H1 (cell line): ENCODE measurements around the gene BOK. TPM values are rescaled to one million over a fixed set of nuclear protein-coding genes. Genes with fewer than 3 reads are reported as not detected.

Experiments
- CTCF ChIA-PET: fragments of 300-600 bp; sonication (Branson Sonifier 250); formaldehyde crosslinking; loops from one replicate; lab custom pipeline; 2021; ENCODE audit not compliant: partially characterized antibody; lab: Charles Lee
- POLR2A ChIA-PET: fragments of 300-600 bp; sonication (Branson Sonifier 250); formaldehyde crosslinking; loops from one replicate; lab custom pipeline; 2021; ENCODE audit warnings: inconsistent platforms; ENCODE audit not compliant: partially characterized antibody; lab: Charles Lee
- DNase-seq, 2 experiments: peaks; one replicate each; pipeline versions ENCODE4 v3.0.0 to v3.0.0-alpha.2; 2010 to 2022; ENCODE audit warnings: low spot score in 2 of 2, low read depth in 1 of 2, mixed read lengths in 1 of 2
- FAIRE-seq: peaks from 2 replicates; lab custom pipeline; 2011; peaks lifted over from hg19 to GRCh38; lab: Jason Lieb, UNC
- H2AFZ ChIP-seq: 2 replicates; pipeline ENCODE4 v1.8.1; 2012; ENCODE audit warnings: low read length, inconsistent platforms
- H2AK5ac ChIP-seq: 2 replicates; pipeline ENCODE4 v1.6.1; 2013; ENCODE audit warnings: low read depth, low read length
- H2BK120ac ChIP-seq: replicated peaks from 2 replicates; pipeline ENCODE3; 2013; ENCODE audit warnings: low read depth, low read length, inconsistent platforms
- H2BK12ac ChIP-seq: 2 replicates; pipeline ENCODE4 v1.6.1; 2013; ENCODE audit warnings: low read depth, low read length
- H2BK15ac ChIP-seq: 2 replicates; pipeline ENCODE4 v1.6.1; 2013; ENCODE audit warnings: low read length
- H2BK20ac ChIP-seq: 2 replicates; pipeline ENCODE4 v1.6.1; 2013; ENCODE audit warnings: low read length
- H2BK5ac ChIP-seq: 2 replicates; pipeline ENCODE4 v1.6.1; 2013; ENCODE audit warnings: low read depth, low read length
- H3K14ac ChIP-seq: 2 replicates; pipeline ENCODE4 v1.6.1; 2013; ENCODE audit warnings: inconsistent platforms; ENCODE audit not compliant: insufficient read length
- H3K18ac ChIP-seq: 2 replicates; pipeline ENCODE4 v1.6.1; 2013; ENCODE audit warnings: low read length; ENCODE audit errors: extremely low read depth
- H3K23ac ChIP-seq: 2 replicates; pipeline ENCODE4 v1.6.1; 2013; ENCODE audit warnings: inconsistent platforms; ENCODE audit not compliant: insufficient read length
- H3K23me2 ChIP-seq: 2 replicates; pipeline ENCODE4 v1.6.1; 2013; ENCODE audit warnings: low read depth, low read length
- H3K27ac ChIP-seq: 2 replicates; pipeline ENCODE4 v1.6.1; 2011; ENCODE audit warnings: low read depth, low read length, inconsistent platforms
- H3K27me3 ChIP-seq, 4 experiments: replicated peaks in 1 of 4; 1 replicate in 1 of 4; 2 replicates in 3 of 4; pipeline versions ENCODE4 v1.6.1 to v1.8.1; 2011 to 2013; ENCODE audit warnings: low read length in 3 of 4, mild to moderate bottlenecking in 3 of 4, inconsistent platforms in 2 of 4, mixed read lengths in 2 of 4, moderate library complexity in 1 of 4; ENCODE audit not compliant: control insufficient read depth in 3 of 4, insufficient read depth in 3 of 4; ENCODE audit errors: extremely low read depth in 1 of 4
- H3K36me3 ChIP-seq, 4 experiments: 2 replicates each; pipeline versions ENCODE4 v1.6.1 to v1.8.1; 2011 to 2013; ENCODE audit warnings: mild to moderate bottlenecking in 4 of 4, low read length in 3 of 4, moderate library complexity in 2 of 4, control low read depth in 1 of 4, inconsistent platforms in 1 of 4; ENCODE audit not compliant: insufficient read depth in 4 of 4, control insufficient read depth in 2 of 4
- H3K4ac ChIP-seq: replicated peaks from 2 replicates; pipeline ENCODE3; 2013; ENCODE audit warnings: low read length, low read depth, mixed read lengths, inconsistent platforms; ENCODE audit not compliant: insufficient read length
- H3K4me1 ChIP-seq, 4 experiments: replicated peaks in 1 of 4; 1 replicate in 1 of 4; 2 replicates in 3 of 4; pipeline versions ENCODE4 v1.6.1 to v1.8.1; 2011 to 2013; ENCODE audit warnings: low read length in 3 of 4, inconsistent platforms in 2 of 4, mixed read lengths in 1 of 4; ENCODE audit not compliant: insufficient read depth in 4 of 4, control insufficient read depth in 3 of 4
- H3K4me2 ChIP-seq, 2 experiments: 2 replicates each; pipeline versions ENCODE4 v1.6.1 to v1.8.1; 2011 to 2013; ENCODE audit warnings: low read depth in 2 of 2, low read length in 2 of 2, control low read depth in 1 of 2, inconsistent platforms in 1 of 2, mild to moderate bottlenecking in 1 of 2; ENCODE audit not compliant: insufficient read depth in 1 of 2
- H3K4me3 ChIP-seq, 4 experiments: fragments of 200-600, 300-600 bp in 1 of 4; sonication (generic), shearing (Covaris generic), sonication (Bioruptor Twin) in 1 of 4; 2 replicates each; pipeline versions ENCODE4 v1.5.1 to v1.8.1; 2011 to 2016; ENCODE audit warnings: low read length in 4 of 4, low read depth in 3 of 4, control low read depth in 2 of 4, inconsistent platforms in 2 of 4, mild to moderate bottlenecking in 2 of 4, mixed read lengths in 1 of 4, moderate library complexity in 1 of 4; ENCODE audit not compliant: insufficient read depth in 2 of 4; ENCODE audit errors: extremely low read depth in 1 of 4
- H3K56ac ChIP-seq: replicated peaks from 2 replicates; pipeline ENCODE3; 2013; ENCODE audit warnings: low read depth, mild to moderate bottlenecking, mixed read lengths, low read length, inconsistent platforms; ENCODE audit not compliant: insufficient read length
- H3K79me1 ChIP-seq: 2 replicates; pipeline ENCODE4 v1.6.1; 2013; ENCODE audit warnings: low read depth, low read length, control low read depth
- H3K79me2 ChIP-seq, 2 experiments: 2 replicates each; pipeline versions ENCODE4 v1.6.1 to v1.8.1; 2012 to 2013; ENCODE audit warnings: low read length in 2 of 2, mild to moderate bottlenecking in 2 of 2, inconsistent platforms in 1 of 2; ENCODE audit not compliant: insufficient read depth in 2 of 2, control insufficient read depth in 1 of 2
- H3K9ac ChIP-seq, 4 experiments: replicated peaks in 1 of 4; 1 replicate in 1 of 4; 2 replicates in 3 of 4; pipeline versions ENCODE4 v1.6.1 to v1.8.1; 2011 to 2013; ENCODE audit warnings: low read depth in 3 of 4, low read length in 3 of 4, control low read depth in 2 of 4, mild to moderate bottlenecking in 2 of 4, moderate library complexity in 2 of 4, inconsistent platforms in 1 of 4; ENCODE audit errors: extremely low read depth in 1 of 4
- H3K9me3 ChIP-seq, 2 experiments: 2 replicates each; pipeline versions ENCODE4 v1.6.1 to v1.8.1; 2012 to 2013; ENCODE audit warnings: mild to moderate bottlenecking in 2 of 2, moderate library complexity in 2 of 2, control low read depth in 1 of 2, inconsistent platforms in 1 of 2, low read depth in 1 of 2, low read length in 1 of 2, mixed read lengths in 1 of 2; ENCODE audit not compliant: insufficient read depth in 2 of 2
- H4K20me1 ChIP-seq, 2 experiments: replicated peaks in 1 of 2; 2 replicates each; pipeline versions ENCODE3 to v1.8.1; 2011 to 2013; ENCODE audit warnings: inconsistent platforms in 2 of 2, low read length in 2 of 2, mild to moderate bottlenecking in 1 of 2; ENCODE audit not compliant: insufficient read depth in 2 of 2, control insufficient read depth in 1 of 2
- H4K5ac ChIP-seq: 2 replicates; pipeline ENCODE4 v1.6.1; 2013; ENCODE audit warnings: low read length, low read depth, mixed read lengths, inconsistent platforms; ENCODE audit not compliant: insufficient read length
- H4K8ac ChIP-seq: 2 replicates; pipeline ENCODE4 v1.8.0; 2013; ENCODE audit warnings: mild to moderate bottlenecking, moderate library complexity, low read length, inconsistent platforms; ENCODE audit not compliant: insufficient read depth; ENCODE audit errors: extremely low read depth
- H4K91ac ChIP-seq: replicated peaks from 2 replicates; pipeline ENCODE3; 2013; ENCODE audit warnings: low read length, mixed read lengths, inconsistent platforms; ENCODE audit not compliant: insufficient read length
- CBX5 ChIP-seq: fragments of 300-800, 300-1000 bp; sonication (generic); IDR thresholded peaks from 2 replicates; pipeline ENCODE4 v1.7.1; 2016; ENCODE audit warnings: antibody characterized with exemption, low read length, low read depth
- KDM1A ChIP-seq: fragments of 200-600, 300-600 bp; sonication (generic); IDR thresholded peaks from 2 replicates; pipeline ENCODE4 v1.7.1; 2016; ENCODE audit warnings: mild to moderate bottlenecking, low read length, borderline replicate concordance
- NRF1 ChIP-seq: IDR thresholded peaks from 2 replicates; pipeline ENCODE4 v1.6.1; 2011; ENCODE audit warnings: mild to moderate bottlenecking, low read depth, low read length, improper control_type of control experiment
- SIN3A ChIP-seq, 2 experiments: IDR thresholded peaks in 1 of 2; conservative IDR thresholded peaks in 1 of 2; 2 replicates each; pipeline ENCODE4 v1.6.1; 2011 to 2012; ENCODE audit warnings: low read length in 2 of 2, improper control_type of control experiment in 1 of 2, low read depth in 1 of 2, mild to moderate bottlenecking in 1 of 2
- TAF7 ChIP-seq: optimal IDR thresholded peaks from 2 replicates; pipeline ENCODE3; 2011; ENCODE audit warnings: low read depth, mild to moderate bottlenecking, inconsistent platforms, low read length, moderate library complexity, borderline replicate concordance
- ZNF274 ChIP-seq: IDR thresholded peaks from 2 replicates; pipeline ENCODE4 v1.7.0; 2012; ENCODE audit warnings: low read length, borderline replicate concordance; ENCODE audit errors: extremely low read depth
- WGBS, 2 experiments: shearing (Covaris generic) in 1 of 2; methylation state at CpG; one replicate each; pipeline versions ENCODE4 v1.1.6 to v1.1.7; 2013 to 2015; ENCODE audit warnings: low lambda C conversion rate in 2 of 2, mixed read lengths in 2 of 2, inconsistent platforms in 1 of 2, low coverage in 1 of 2, missing lambda C conversion rate in 1 of 2; ENCODE audit not compliant: insufficient replicate concordance in 2 of 2, insufficient coverage in 1 of 2, insufficient read length in 1 of 2; ENCODE audit errors: extremely low coverage in 1 of 2, missing lambda C conversion rate in 1 of 2; 5-methylcytosine and 5-hydroxymethylcytosine counted together
- polyA plus RNA-seq, 7 experiments: library from polyadenylated mRNA; depleted of rRNA in 3 of 7; stranded (reverse) in 5 of 7; unstranded in 2 of 7; fragments of >200 nt in 5 of 7; fragments of 200-250 nt in 2 of 7; gene quantifications; 1 replicate in 5 of 7; 2 replicates in 1 of 7; 4 replicates in 1 of 7; pipeline versions ENCODE4 v1.2.1 to v1.2.3, GENCODE V29; 2011 to 2013; ENCODE audit warnings: missing spikeins in 2 of 7, mixed read lengths in 2 of 7
- total RNA-seq: library from RNA; stranded (reverse); fragmentation: NEBNext Ultra II Directional; extraction: Animal tissue kit (Norgen Biotek cat#: 25700); gene quantifications from 2 replicates; pipeline ENCODE4 v1.2.1, GENCODE V29; 2021

BOK gene
- total and polyA plus RNA-seq, 2 of the 8 experiments (the other 6 are each of a cell fraction or from before 2014, with no cell fraction given), result 33.7 to 37.6 TPM

DNA sequence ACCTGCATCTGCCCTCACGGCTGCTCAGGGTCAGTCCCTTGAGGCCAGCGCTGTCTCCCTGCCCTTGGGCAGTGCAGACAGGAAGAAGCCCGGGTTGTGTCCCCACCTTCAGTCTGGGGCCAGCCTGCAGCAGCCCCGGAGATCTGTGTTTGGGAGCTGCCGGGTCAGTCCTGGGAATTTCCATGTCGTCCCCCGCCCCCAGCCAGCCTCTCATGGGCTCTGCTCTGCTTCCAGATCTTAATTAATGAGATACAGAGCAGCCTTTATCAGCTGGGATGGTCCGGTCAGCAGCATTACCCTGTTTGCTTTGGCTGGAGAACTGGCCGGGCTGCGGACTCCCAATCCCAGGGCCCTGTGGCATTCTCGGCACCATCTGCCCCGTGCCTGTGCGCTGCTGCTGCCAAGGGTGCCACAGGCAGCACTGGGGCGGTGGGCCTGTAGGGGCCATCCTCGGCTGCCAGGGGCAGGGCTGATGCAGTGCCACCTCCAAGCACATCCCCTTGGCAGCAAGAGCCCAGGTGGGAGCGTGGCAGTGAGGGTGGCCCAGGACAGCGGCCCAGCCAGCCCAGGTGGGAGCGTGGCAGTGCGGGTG, 2.4 kb downstream of the BOK start:
- Histone ChIP-seq H3K4me1 (peaks cover 0 to 10% (median 3%) of the 10 kb centered on the region in 4 experiments; a peak in 4 of 7 replicates), H3K27me3 (no peaks in the 10 kb centered on the region; a peak in 1 of 7 replicates), H4K91ac (no peak overlapping the region), H3K18ac (no peak overlapping the region), H2AFZ (no peak overlapping the region), H3K4me3 (no peak overlapping the region), H3K23me2 (peaks cover 8% of the 10 kb centered on the region; the same call in 1 of the 2 replicates), H4K20me1 (peaks cover 6 to 18% of the 10 kb centered on the region in 2 experiments), H3K9ac (no peak overlapping the region), H4K8ac (no peak overlapping the region), H2BK15ac (no peak overlapping the region; the same call in 1 of the 2 replicates), H3K14ac (no peak overlapping the region), H3K79me2 (peaks cover 0 to 5% of the 10 kb centered on the region in 2 experiments; a peak in 1 of 4 replicates), H2BK12ac (no peak overlapping the region), H3K4me2 (no peak overlapping the region), H4K5ac (no peak overlapping the region), H3K27ac (no peak overlapping the region), H3K79me1 (peaks cover 5% of the 10 kb centered on the region), H3K36me3 (no peaks in the 10 kb centered on the region), H2BK120ac (no peak overlapping the region), H2AK5ac (no peak overlapping the region), H3K4ac (no peak overlapping the region), H3K56ac (no peak overlapping the region), H3K9me3 (0 out of 4 replicates have a peak, but pooled peaks cover 0 to 4% of the 10 kb centered on the region in 2 experiments), H2BK5ac (no peak overlapping the region), H2BK20ac (no peak overlapping the region), H3K23ac (no peak overlapping the region)
- ChIA-PET CTCF (interaction anchor here (0.9 kb wide), 1 partner anchor 37 kb away, joined by 4 read pairs; no protein-coding TSS in a partner anchor), POLR2A (interaction anchor here (3.0 to 3.5 kb wide), 2 partner anchors 9 to 19 kb away, joined by 7 to 22 read pairs; no protein-coding TSS in a partner anchor)
- no peak for DNase-seq
- WGBS, 2 experiments, result 90% methylated on average over 17 of the region's 19 CpGs; no CpG with 5 or more reads in 1 of the 2 experiments
- FAIRE-seq, result no peak
- TF ChIP-seq ZNF274, result no peak
- TF ChIP-seq NRF1, result no peak
- no peak for TF ChIP-seq KDM1A
- TF ChIP-seq CBX5, result no peak
- TF ChIP-seq SIN3A (conservative IDR thresholded peaks at IDR 0.05 in 1 of 2, IDR thresholded peaks at IDR 0.05 in 1 of 2; ENCODE audit: low read depth in 1 of 2, low read length in 2 of 2), result no peak
- TF ChIP-seq TAF7, result no peak
